Renal pelvis (tissue), 4 donors: Measurements from ENCODE around the gene PACRG. TPM values are rescaled to one million over a fixed set of nuclear protein-coding genes. Genes with fewer than 3 reads are reported as not detected.

Experiments
- DNase-seq: peaks from one replicate; pipeline ENCODE4 v3.0.0-alpha.2; 2013
- polyA plus RNA-seq, 3 donors: library from polyadenylated mRNA; unstranded; fragments of 120-200 nt; gene quantifications; one replicate each; pipeline ENCODE4 v1.2.1, GENCODE V29; 2013; ENCODE audit not compliant: insufficient read length in 3 of 3

Gene PACRG
- polyA plus RNA-seq, 3 donors: 14.8 to 18.3 (median 16.1) TPM

DNA sequence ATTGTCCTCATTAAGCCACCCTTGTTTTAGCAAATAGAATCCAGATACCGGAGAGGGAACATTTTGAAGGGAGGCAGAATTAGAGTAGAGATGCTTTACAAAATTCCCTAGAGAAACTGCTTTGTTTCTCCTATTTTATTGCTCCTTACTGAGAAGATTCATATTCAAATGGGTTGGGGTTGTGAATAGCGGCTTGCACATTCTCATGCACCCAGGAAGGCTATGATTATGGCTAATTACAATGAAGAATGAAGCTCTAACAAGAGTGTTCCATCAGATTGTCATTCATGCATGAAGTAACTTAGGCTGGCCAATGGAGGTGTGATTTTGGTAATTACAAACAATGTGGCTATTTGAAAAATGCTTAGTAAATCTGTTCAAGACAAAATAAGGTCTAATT is 129.6 kb downstream of the PACRG start:
- DNase-seq: no peak

DNA sequence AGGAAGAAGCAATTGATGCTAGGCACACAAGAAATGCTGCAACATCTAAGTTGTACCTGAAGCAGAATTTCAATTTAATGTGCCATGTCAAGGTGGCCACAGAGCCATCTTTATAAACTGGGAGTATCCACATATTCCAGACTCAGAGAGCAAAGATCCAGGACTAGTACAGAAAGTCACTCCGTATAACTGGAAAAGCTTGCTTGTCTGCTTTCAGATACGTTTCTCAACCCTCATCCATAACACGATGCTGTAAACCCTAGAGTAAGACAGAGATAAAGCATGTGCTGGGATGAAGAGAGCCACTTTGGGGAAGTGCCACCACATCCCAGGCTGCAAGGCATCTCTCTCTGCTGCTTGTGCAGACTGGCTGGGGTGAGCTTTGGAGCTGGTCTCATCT is 134.7 kb downstream of the PACRG start:
- DNase-seq: no peak

DNA sequence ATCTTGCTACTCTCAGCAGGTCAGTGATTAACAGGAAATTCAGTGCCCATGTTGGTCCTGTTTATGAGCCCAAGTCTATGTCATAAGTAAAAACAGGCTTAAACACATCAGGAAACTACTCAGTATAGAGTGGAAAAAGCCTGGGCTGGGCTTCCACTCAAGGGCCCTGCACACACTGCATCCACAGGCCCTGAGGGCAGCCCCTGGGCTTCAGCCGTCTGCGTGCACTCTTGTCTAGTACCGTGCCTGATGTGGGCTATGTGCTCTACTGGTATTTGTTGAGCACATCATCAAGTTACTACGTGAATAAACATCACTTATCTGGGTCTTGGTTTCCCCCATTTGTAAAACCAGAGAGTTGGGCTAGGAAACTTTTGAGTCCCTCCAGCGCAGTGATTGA is 135.2 kb downstream of the PACRG start:
- DNase-seq: no peak

DNA sequence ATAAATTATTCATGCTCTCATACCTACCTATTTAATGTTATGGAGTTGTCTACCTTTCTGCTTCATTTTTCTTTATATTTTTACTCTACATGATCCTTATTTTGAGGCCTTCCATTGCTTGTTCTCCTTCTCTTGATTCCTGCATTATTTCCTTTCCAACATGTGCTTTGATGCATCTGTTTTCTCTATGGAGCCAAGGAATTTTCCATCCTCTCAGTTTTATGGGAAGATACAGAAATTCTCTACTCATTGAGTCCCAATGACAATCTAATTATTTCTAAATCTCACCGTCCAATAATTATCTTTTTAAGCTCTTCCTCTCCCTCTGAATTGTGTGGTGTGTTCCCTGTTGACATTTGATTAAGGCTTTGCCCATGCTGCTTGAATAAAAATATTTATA is 136.0 kb downstream of the PACRG start:
- no peak for DNase-seq

DNA sequence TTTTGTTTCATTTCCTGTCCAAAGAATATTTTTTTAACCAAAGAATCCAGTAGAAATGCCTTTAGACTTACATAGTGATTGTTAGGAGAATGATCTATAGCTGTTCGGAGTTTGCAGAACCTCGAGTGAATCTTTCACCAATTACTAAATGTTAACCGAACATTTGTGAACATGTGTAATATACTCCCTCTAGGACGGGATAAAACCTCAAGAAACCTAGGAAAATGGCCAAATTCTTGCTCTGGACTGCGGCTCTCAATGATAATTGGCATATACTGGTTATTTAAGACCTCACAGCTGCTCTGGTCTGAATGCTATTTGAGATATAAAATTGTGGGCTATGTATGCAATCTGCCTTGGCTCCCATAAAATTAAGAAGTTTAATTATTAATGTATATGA is 137.1 kb downstream of the PACRG start:
- DNase-seq: no peak

DNA sequence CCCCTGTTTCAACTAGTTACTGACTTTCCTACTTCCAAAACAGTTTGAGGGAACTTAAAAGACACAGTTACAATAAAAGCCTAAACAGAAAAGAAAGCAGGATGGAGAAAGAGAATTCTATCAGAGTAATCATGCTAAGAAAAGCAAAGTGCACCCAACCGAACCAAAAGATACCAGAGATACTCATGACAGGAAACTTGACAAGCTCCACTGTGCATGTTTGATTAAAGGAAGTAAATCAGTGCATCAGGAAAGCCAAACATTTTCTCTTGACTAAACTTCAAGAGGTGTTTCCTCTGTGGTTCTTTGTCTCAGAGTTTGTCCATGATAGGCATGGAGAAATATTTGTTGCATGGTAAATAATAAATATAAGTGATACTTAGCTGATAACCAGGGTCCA is 138.9 kb downstream of the PACRG start:
- no peak for DNase-seq

DNA sequence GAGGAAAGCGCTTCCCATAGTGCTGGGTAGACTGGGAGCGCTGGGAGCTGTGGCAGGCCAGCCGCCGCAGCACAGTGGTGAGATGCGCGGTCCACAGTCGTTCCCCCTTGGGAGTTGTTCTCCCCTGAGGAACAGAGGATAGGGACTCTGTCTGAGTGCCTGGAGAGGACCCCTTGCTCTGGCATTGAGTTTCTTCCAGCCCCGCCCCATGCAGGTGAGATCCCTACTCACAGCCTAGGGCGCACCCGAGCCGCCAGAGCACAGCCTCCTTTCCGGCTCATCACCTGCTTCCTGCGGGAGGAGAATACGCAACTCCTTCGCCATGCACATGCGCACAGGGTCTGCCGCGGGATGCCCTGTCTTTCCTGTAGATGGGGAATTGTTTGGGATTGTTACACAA is 140.6 kb downstream of the PACRG start:
- no peak for DNase-seq

DNA sequence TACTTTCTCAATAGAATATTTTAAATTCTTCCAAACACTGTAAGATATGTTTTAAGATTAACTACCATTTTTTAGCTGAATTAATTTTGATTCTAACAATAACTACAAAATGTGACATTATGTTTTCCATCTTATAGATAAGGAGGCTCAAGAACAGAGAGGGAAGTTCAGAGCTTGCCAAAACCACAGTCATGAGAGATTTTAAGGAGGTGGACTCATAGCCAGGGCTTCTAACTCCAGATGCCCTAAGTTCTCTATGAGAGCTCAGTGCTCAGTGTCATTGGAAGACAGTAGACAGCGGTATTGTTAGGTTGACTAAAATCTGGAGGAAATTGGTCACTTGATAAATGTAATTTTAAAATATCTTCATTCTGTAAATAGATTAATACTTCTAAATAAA is 144.2 kb downstream of the PACRG start:
- no peak for DNase-seq

DNA sequence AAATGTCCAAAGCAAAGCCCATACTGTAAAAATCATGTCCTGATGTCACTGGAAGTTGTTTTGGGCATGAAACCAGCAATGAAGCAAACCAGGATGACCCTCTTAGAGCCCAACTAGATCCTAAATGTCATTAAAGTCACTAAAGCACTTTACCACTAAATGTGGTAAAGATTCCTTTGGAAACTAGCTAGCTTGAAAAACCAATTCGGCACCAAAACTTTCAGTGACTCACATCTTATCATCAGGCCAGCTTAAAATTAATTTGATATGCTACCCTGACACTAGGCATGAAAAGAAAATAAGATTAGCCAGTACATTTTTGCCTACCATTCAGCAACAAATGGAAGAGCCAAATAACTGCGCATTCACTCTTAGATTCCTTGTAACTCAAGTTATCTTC is 145.8 kb downstream of the PACRG start:
- DNase-seq: no peak

DNA sequence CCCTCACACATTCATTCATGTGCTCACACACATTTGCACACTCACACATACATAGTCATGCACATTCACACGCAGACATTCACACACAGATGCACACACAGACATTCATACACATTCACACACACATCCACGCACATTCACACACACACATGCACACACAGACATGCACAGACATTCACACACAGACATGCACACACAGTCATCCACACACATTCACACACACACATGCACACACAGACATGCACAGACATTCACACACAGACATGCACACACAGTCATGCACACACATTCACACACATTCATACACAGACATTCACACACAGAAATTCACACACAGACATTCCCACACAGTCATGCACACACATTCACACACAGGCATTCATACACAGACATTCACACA is 147.3 kb downstream of the PACRG start:
- DNase-seq: no peak

DNA sequence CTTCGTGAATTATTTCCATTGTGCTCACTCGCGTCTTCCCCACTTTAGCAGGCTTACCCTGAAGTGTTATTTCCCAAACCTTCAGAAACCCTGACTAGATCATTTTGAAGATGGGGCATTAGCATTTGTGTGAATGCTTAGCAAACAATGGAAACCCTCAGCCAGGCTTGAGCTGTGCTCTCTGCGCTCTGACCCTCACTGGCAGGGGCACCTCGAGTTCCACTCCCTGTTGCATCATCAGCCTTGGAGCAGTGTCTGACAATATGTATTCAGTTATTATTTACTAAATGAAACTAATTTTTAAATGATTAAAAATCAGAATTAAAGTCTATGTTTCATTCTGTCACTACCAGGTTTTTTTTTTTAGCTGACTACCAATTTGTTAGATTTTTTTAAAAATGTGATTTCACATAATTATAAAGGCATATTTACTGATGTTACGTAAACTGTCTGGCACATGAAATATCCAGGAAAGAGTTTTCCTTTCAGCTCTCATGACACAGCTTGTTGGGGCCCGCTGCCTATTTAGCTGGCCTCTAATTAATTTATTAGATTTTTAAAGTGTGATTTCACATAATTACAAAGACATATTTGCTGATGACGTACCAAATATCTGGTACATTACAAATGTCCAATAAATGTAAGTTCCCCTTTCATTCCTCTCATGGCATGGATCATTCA is 155.2 kb downstream of the PACRG start:
- DNase-seq: no peak

DNA sequence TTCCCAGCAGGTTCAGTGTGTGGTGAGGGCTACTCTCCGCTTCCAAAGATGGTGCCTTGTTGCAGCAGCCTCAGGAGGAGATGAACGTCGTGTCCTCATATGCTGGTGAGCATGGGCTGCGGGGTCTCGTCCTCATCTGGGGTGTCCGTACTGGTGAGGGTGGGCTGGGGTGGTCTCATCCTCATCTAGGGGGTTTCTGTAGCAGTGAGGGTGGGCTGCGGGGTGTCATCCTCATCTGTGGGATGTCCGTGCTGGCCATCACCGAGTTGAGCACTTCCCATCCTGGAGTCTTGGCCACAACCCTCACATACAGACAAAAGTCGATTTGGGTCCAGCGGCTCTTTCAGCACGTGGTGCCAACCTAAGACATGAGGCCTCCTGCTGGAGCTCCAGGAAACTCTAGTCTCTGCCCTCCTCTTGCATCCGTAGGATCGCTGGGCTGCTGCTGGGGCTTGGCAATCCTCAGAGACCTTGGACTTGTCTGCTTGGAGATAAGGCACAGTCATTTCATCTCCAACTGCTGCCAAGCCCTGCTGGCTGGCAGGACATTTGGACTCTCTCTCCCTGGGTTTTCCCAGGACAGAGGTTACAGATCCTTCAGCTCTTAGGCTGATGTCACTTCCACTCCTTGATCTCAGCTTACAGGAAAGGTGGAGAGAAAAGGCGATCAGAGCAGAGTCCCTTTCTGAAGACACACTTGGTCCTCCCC is 160.4 kb downstream of the PACRG start:
- DNase-seq: no peak

DNA sequence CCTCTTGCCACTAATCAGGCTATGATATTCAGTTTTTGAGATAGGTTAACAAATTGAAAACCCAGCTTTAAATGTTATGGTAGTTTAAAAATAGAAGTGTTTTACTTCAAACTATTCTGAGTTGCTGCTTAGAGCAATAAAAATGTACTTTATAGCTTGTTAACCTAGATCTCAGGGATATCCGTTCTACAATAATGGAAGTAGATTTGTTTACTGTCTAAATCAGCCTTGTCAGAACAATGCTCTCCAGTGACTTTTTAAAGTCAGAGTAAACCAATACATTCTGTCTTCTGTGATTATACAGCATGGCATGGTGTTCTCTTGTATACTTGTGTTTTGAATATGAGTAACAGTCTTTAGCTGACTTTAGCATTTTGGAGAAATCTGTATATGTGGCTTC is 161.5 kb downstream of the PACRG start:
- DNase-seq: no peak

DNA sequence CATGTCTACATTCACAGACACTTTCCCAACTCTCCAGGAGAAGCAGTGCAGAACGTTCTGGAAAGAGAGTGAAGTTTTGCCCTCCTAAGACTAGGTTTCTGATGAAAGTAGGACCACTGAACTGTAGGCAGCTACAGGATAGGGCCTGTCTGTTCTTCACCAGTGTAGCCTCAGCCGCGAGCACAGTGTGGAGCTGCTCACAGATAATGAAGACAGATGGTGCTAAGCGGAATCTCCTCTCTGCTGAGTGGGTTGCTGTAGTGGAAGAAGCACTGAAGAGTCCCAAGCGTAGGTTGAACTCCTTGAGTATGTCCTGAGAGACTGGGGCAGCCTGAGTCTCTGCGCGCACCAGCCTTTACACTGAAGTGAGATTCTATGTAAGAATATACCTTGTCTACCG is 170.2 kb downstream of the PACRG start:
- DNase-seq: no peak

DNA sequence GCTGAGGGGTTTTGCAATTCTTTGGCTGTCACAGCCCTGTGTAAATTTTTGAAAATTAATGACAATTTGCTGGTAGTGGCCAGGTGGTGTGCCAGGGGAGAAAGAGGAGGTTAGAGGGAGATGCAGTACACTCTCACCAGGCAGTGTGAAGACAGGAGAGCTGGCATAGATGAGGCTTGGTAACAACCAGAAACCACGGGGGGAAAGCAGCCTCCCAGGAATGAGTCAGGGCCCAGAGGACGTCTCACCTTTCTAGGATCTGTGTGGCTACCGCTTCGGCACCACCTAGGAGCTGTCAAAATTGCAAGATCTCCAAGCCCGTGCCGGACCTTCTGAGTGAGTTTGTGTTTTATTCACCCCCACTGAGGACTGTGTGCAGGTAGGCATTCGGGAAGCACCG is 171.4 kb downstream of the PACRG start:
- no peak for DNase-seq

DNA sequence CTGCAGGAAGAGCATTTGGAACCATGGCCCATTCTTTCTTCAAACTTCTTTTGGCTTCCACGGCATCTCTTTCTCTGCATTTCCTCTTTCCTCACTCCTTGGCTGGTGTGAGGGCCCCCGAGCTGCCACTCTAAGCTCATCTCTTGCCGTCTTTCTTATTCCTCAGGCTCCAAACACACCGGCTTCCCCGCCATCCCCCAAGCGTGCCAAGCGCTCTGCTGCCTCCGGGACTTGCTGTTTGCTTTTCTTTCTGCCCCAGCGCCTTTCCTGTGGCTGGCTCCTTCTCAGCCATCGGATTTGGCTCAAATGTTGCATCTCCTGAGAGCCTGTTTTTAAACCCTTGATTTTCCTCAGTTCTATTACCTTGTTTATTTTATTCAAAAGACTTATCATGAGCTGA is 172.7 kb downstream of the PACRG start:
- DNase-seq: no peak

DNA sequence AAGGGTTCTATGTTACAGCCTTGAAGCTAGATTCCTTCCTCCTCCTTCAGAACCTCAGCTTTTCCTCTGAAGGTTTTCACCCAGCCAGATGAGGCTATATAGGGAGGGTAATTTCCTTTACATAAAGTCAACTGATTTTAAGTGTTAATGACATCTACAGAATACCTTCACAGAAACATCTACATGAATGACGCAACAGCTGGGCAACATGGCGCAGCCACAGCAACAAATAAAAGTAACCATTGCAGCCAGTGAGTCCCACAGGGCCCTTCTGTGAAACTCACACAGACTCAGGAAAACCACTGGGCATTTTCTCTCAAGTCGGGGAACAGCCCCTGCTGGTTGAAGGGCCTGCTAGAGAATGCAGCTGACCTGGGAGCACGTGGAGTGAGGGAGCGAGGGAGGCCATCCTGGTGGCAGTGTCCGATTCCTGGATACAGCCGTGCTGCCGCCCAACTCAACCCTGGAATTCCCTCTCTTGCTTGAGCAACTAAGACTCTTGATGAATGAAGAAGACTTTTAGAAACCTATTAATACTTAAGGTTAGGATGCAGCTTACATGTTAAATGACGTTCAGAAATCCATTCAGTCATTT is 176.4 kb downstream of the PACRG start:
- DNase-seq: no peak

DNA sequence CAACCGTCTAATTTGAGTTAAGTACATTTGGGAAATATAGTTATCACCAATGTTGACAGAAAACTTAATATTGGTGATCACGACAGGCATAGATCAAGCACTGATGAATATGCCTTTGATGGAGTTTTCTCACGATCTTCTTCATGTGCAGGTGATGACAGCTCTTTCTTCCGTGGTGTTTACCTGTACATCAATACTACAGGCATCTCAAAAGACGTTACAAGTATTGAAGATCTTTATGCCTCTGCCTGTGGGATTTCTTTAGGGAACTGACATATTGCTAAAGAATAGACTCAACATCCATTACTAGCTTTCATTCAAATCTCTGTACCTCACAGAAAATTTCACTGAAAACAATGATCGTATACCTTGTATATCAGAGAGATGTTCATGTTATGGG is 178.7 kb downstream of the PACRG start:
- DNase-seq: no peak

DNA sequence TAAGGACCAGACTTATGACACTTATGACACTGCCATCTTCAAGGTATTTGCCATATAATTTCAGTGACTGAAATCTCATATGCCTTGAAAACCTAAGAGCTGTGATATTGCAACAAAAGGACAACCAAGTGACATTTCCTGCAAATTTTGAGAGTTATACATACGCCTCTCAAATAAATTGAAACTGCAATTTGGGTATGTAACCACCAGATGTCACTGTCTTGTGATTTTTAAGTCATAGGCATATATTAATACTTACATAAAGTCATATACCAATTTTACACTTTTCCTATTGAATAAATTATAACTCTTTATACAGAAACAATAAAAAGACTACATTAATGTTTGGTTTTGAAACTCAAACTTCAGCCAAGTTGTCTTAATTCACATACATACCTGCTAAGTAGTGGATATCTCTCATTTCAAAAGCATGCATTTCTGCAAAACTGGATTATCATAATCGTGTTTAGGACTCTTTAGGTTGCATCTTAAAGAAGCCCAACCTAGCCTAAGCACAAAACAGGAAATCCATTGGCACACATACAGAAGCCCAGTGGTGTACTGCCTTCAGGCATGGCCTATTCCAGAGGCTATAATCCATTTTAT is 180.2 kb downstream of the PACRG start:
- DNase-seq: no peak

DNA sequence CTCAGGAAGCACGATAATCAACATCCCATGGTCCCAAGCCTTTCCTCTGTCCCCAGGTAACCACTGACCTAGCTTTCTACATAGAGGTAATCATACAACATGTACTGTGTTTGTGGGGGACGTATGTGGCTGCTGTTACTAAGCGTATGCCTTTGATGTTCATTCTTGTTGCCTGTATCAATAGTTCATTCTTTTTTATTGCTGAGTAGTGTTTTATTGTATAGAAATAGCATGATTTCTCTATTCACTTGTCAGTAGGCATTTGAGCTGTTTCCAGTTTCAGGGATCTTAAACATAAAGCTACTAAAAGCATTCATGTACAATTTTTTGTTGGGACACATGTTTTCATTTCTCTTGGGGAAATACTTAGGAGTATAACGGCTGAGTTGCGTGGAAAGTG is 185.4 kb downstream of the PACRG start:
- no peak for DNase-seq

DNA sequence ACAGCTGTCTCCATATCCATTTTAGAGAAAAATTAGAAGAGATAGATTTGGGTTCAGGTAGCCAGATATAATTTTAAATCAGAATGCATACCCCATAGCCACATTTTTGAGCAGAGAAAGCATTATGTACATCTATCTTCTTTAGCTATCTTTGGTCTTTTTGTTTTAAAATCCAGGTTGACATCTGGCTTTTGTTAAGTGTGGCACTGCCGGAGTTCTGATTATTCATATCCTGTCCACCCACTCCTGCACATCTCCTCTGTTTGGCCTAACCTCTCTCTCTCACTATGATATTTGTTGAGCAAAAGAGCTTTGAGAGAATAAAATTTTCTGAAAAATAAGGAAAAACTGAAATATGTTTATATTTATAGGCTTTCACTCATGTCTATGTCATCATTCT is 189.7 kb downstream of the PACRG start:
- no peak for DNase-seq

DNA sequence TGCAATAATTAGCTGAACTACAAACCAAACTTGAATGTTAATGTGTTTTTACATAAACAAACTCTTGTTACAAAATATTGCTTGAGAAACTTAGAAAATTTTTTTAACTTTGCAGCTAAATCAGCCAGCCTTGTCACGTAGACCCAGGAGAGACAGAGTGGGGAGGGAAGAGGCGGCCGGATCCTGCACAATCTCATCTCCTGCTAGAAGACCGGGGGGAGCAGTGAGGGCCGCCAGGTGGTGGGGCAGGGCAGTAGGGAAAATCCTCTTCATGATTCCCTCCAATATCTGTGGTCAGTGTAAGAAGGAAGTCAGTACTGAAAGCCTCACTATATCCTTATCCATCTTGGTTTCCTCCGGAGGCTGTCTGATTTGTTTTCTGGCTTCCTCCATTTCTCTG is 193.3 kb downstream of the PACRG start:
- DNase-seq: no peak

DNA sequence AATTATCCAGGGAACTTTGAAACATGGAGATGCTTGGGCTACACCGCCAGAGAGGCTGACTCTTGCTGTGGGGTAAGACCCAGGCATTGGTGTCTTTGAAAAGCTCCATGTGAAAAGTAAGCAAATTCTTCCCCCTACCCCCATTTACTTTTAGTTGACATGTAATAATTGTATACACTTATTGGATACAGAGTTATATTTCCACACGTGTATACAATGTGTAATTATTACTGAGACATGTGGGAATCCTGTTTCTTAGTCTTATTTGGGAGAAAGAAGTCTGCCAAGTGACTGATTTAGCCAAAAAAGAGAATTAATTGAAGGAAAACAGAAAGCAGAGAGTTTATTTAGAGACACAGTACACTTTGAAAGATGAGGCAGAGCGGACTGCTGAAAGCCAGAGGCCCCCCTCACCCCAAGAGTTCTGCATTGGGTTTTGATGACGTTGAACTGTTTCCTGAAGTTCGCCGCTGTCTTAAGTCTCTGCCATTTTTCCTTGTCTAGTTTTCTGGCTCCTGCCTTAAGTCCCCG is 193.8 kb downstream of the PACRG start:
- DNase-seq: no peak
